ENCODE results near the gene ZNF28.
"Not testable (repeated sequence)": the region's sequence is repeated elsewhere in the genome, so short reads cannot be mapped to it uniquely, and the experiment has no call there.

DNA sequence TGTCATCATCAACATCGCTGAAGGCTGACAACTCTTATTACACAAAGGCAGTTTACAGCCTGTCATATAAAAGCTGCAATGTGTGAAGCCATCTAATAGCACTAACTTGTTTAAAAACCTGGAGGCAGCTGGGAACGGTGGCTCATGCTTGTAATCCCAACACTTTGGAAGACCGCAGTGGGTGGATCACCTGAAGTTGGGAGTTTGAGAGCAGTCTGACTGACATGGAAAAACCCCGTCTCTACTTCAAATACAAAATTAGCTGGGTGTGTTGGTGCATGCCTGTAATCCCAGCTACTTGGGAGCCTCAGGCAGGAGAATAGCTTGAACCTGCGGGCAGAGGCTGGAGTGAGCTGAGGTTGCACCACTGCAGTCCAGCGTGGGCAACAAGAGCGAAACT is 8.4 kb upstream of the ZNF28 start:
- TF ChIP-seq MYC (IDR thresholded peaks at IDR 0.05; ENCODE audit: borderline replicate concordance, low read length); ZC3H11A (IDR thresholded peaks at IDR 0.05); SMC3 (IDR thresholded peaks at IDR 0.05); CHD2 (IDR thresholded peaks at IDR 0.05; ENCODE audit: low read length, partially characterized antibody); ESRRA (IDR thresholded peaks at IDR 0.05; ENCODE audit: borderline replicate concordance, low read length); POLR2A (IDR thresholded peaks at IDR 0.05; ENCODE audit: low read length); RNF2 (IDR thresholded peaks at IDR 0.05; ENCODE audit: borderline replicate concordance, low read depth); RAD21 (conservative IDR thresholded peaks at IDR 0.05 in 1 of 2, IDR thresholded peaks at IDR 0.05 in 1 of 2); CEBPB (IDR thresholded peaks at IDR 0.05); MAX (IDR thresholded peaks at IDR 0.05); POLR2AphosphoS2 (conservative IDR thresholded peaks at IDR 0.05; ENCODE audit: low read length): not testable (repeated sequence)
- TF ChIP-seq, protein P1, sequence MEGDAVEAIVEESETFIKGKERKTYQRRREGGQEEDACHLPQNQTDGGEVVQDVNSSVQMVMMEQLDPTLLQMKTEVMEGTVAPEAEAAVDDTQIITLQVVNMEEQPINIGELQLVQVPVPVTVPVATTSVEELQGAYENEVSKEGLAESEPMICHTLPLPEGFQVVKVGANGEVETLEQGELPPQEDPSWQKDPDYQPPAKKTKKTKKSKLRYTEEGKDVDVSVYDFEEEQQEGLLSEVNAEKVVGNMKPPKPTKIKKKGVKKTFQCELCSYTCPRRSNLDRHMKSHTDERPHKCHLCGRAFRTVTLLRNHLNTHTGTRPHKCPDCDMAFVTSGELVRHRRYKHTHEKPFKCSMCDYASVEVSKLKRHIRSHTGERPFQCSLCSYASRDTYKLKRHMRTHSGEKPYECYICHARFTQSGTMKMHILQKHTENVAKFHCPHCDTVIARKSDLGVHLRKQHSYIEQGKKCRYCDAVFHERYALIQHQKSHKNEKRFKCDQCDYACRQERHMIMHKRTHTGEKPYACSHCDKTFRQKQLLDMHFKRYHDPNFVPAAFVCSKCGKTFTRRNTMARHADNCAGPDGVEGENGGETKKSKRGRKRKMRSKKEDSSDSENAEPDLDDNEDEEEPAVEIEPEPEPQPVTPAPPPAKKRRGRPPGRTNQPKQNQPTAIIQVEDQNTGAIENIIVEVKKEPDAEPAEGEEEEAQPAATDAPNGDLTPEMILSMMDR (IDR thresholded peaks at IDR 0.05): not testable (repeated sequence)
